Stimulated activated naive CD8-positive, alpha-beta T cell treated with anti-CD3 and anti-CD28 coated beads, Interleukin-15, Interleukin-2, amounts not matched to agents 100 U/mL and 50 U/mL, for 24 hours (primary cell): ENCODE measurements around the gene POLG.
"Not testable (repeated sequence)": the region's sequence is repeated elsewhere in the genome, so short reads cannot be mapped to it uniquely, and the experiment has no call there.

Experiments
- ATAC-seq: fragments of 150-1000 bp; cut with Tn5 transposase; one replicate; pipeline ENCODE4 v1.10.0; 2021
- DNase-seq: peaks from one replicate; pipeline ENCODE4 v3.0.0; 2021

Gene POLG

GRCh38 chr15:89282631-89283030, 52.0 kb downstream of the POLG start:
- ATAC-seq (no peak), DNase-seq (no peak)

GRCh38 chr15:89278307-89278706, 56.3 kb downstream of the POLG start:
- ATAC-seq (peak; percentile 32), DNase-seq (no peak)

GRCh38 chr15:89277281-89277680, 57.3 kb downstream of the POLG start:
- ATAC-seq, DNase-seq: not testable (repeated sequence)
